HEK293 (cell line): Measurements from ENCODE around the gene PFAS.
A peak's percentile ranks its signal among the peaks of the same experiment; 100 is the strongest.

Source experiments
- AEBP2 ChIP-seq: fragments of 450-650 bp; formaldehyde crosslinking; IDR thresholded peaks from 2 replicates; pipeline ENCODE4 v1.5.1; 2016; ENCODE audit warnings: missing biosample characterization, missing genetic modification characterization, borderline replicate concordance
- ELK4 ChIP-seq: IDR thresholded peaks from 2 replicates; pipeline ENCODE4 v1.6.1; 2011; ENCODE audit warnings: mild to moderate bottlenecking, low read depth, low read length, borderline replicate concordance
- HOXA7 ChIP-seq: sonication (generic); formaldehyde crosslinking; IDR thresholded peaks from 2 replicates; pipeline ENCODE4 v1.8.1; 2022; ENCODE audit warnings: missing genetic modification reagents, borderline replicate concordance
- IKZF3 ChIP-seq: fragments of 450-650 bp; IDR thresholded peaks from 2 replicates; pipeline ENCODE4 v1.5.0; 2018; ENCODE audit warnings: missing biosample characterization, mild to moderate bottlenecking, missing genetic modification characterization, moderate library complexity
- PRDM2 ChIP-seq: fragments of 450-650 bp; formaldehyde crosslinking; IDR thresholded peaks from 2 replicates; pipeline ENCODE4 v1.5.1; 2016; ENCODE audit warnings: missing biosample characterization, missing genetic modification characterization, borderline replicate concordance
- SP7 ChIP-seq: fragments of 450-650 bp; formaldehyde crosslinking; IDR thresholded peaks from 2 replicates; pipeline ENCODE4 v1.5.1; 2016; ENCODE audit warnings: missing biosample characterization, missing genetic modification characterization
- YY1 ChIP-seq: fragments of 450-650 bp; formaldehyde crosslinking; IDR thresholded peaks from 2 replicates; pipeline ENCODE4 v1.5.1; 2018; ENCODE audit warnings: missing biosample characterization, missing genetic modification characterization
- YY2 ChIP-seq: fragments of 450-650 bp; formaldehyde crosslinking; IDR thresholded peaks from 2 replicates; pipeline ENCODE4 v1.5.1; 2016; ENCODE audit warnings: missing biosample characterization, missing genetic modification characterization
- ZFHX2 ChIP-seq: fragments of 450-650 bp; formaldehyde crosslinking; conservative IDR thresholded peaks from 2 replicates; pipeline ENCODE4 v1.5.1; 2016; ENCODE audit warnings: missing biosample characterization, missing genetic modification characterization
- ZFP41 ChIP-seq: fragments of 450-650 bp; formaldehyde crosslinking; IDR thresholded peaks from 2 replicates; pipeline ENCODE4 v1.5.1; 2016; ENCODE audit warnings: missing biosample characterization, missing genetic modification characterization, borderline replicate concordance
- ZNF133 ChIP-seq: fragments of 450-650 bp; formaldehyde crosslinking; IDR thresholded peaks from 2 replicates; pipeline ENCODE4 v1.5.1; 2016; ENCODE audit warnings: missing biosample characterization, missing genetic modification characterization
- ZNF19 ChIP-seq: fragments of 450-650 bp; formaldehyde crosslinking; IDR thresholded peaks from 2 replicates; pipeline ENCODE4; 2016; ENCODE audit warnings: missing biosample characterization, missing genetic modification characterization, low read depth
- ZNF211 ChIP-seq: fragments of 450-650 bp; formaldehyde crosslinking; IDR thresholded peaks from 2 replicates; pipeline ENCODE4 v1.5.1; 2016; ENCODE audit warnings: low read depth, missing biosample characterization, missing genetic modification characterization
- ZNF292 ChIP-seq: fragments of 450-650 bp; formaldehyde crosslinking; IDR thresholded peaks from 2 replicates; pipeline ENCODE4 v1.5.1; 2016; ENCODE audit warnings: low read depth, missing biosample characterization, missing genetic modification characterization, borderline replicate concordance
- ZNF394 ChIP-seq: fragments of 450-650 bp; formaldehyde crosslinking; IDR thresholded peaks from 2 replicates; pipeline ENCODE4 v1.5.1; 2016; ENCODE audit warnings: missing biosample characterization, missing genetic modification characterization, mild to moderate bottlenecking, moderate library complexity, borderline replicate concordance
- ZNF555 ChIP-seq: fragments of 450-650 bp; formaldehyde crosslinking; conservative IDR thresholded peaks from 2 replicates; pipeline ENCODE4 v1.5.1; 2017; ENCODE audit warnings: missing biosample characterization, mild to moderate bottlenecking, missing genetic modification characterization, inconsistent platforms
- ZNF585B ChIP-seq: fragments of 450-650 bp; formaldehyde crosslinking; IDR thresholded peaks from 2 replicates; pipeline ENCODE4 v1.5.1; 2016; ENCODE audit warnings: missing biosample characterization, missing genetic modification characterization
- ZNF670 ChIP-seq: fragments of 450-650 bp; formaldehyde crosslinking; IDR thresholded peaks from 2 replicates; pipeline ENCODE4 v1.5.1; 2016; ENCODE audit warnings: missing biosample characterization, missing genetic modification characterization, low read depth
- ZNF701 ChIP-seq: fragments of 450-650 bp; formaldehyde crosslinking; IDR thresholded peaks from 2 replicates; pipeline ENCODE4 v1.5.1; 2016; ENCODE audit warnings: missing biosample characterization, missing genetic modification characterization
- ZNF785 ChIP-seq: fragments of 450-650 bp; formaldehyde crosslinking; IDR thresholded peaks from 2 replicates; pipeline ENCODE4 v1.5.1; 2016; ENCODE audit warnings: missing biosample characterization, missing genetic modification characterization
- TF ChIP-seq, protein P1 (sequence below): fragments of 450-650 bp; formaldehyde crosslinking; IDR thresholded peaks from 2 replicates; pipeline ENCODE4 v1.5.1; 2017; ENCODE audit warnings: missing biosample characterization, missing genetic modification characterization
- TF ChIP-seq, protein P2 (sequence below): fragments of 450-650 bp; formaldehyde crosslinking; IDR thresholded peaks from 2 replicates; pipeline ENCODE4 v1.5.1; 2016; ENCODE audit warnings: missing biosample characterization, missing genetic modification characterization
- TF ChIP-seq, protein P3 (sequence below): fragments of 450-650 bp; formaldehyde crosslinking; IDR thresholded peaks from 2 replicates; pipeline ENCODE4 v1.5.1; 2017; ENCODE audit warnings: missing biosample characterization, missing genetic modification characterization
- TF ChIP-seq, protein P4 (sequence below): fragments of 450-650 bp; formaldehyde crosslinking; IDR thresholded peaks from 2 replicates; pipeline ENCODE4 v1.5.1; 2016; ENCODE audit warnings: missing biosample characterization, missing genetic modification characterization

Gene PFAS

DNA sequence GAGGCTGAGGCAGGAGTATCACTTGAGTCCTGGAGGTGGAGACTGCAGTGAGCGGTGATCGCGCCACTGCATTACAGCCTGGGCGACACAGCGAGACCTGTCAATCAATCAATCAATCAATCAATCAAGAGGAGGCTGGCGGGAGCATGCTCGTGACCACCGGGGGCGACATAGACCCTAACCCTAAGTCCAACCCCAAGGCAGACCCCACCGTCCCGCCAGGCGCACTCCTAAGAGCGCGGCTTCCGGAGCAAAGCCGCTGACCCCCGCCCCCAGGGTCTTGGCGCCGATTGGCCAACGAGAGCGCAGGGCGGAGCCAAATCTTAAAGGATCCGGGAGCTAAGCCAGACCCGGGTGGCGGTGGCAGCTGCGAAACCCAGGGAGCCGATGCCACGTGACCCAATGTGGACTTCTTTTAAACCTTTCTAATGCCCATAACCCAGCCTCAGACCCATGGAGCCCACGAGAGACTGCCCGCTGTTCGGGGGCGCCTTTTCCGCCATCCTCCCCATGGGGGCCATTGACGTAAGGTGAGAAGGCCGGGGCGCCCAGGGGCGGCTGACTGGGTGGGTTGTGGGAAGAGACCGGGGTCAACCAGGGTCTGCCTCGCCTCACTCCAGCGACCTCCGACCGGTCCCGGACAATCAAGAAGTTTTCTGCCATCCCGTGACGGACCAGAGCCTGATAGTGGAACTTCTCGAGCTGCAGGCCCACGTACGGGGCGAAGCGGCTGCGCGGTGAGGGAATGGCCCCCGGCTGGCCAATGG lies 39.4 kb downstream of the PFAS start, which contains the start of gene RANGRF (continued):
- no peak for TF ChIP-seq PRDM2
- no peak for TF ChIP-seq ZNF394 (tag by site-specific recombination)
- TF ChIP-seq ZNF585B = no peak
- TF ChIP-seq HOXA7 = no peak
- no peak for TF ChIP-seq ZNF555 (tag by site-specific recombination)
- no peak for TF ChIP-seq ZNF670
- no peak for TF ChIP-seq IKZF3 (tag by site-specific recombination)
- TF ChIP-seq ELK4 = no peak; the same call in 1 of the 2 replicates
- peak; percentile 81 for TF ChIP-seq SP7 (tag by site-specific recombination)
- TF ChIP-seq ZNF785 (tag by site-specific recombination) = no peak
- TF ChIP-seq, protein P1, sequence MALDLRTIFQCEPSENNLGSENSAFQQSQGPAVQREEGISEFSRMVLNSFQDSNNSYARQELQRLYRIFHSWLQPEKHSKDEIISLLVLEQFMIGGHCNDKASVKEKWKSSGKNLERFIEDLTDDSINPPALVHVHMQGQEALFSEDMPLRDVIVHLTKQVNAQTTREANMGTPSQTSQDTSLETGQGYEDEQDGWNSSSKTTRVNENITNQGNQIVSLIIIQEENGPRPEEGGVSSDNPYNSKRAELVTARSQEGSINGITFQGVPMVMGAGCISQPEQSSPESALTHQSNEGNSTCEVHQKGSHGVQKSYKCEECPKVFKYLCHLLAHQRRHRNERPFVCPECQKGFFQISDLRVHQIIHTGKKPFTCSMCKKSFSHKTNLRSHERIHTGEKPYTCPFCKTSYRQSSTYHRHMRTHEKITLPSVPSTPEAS (tag by site-specific recombination) = peak; percentile 10; the same call in 1 of the 2 replicates
- TF ChIP-seq, protein P2, sequence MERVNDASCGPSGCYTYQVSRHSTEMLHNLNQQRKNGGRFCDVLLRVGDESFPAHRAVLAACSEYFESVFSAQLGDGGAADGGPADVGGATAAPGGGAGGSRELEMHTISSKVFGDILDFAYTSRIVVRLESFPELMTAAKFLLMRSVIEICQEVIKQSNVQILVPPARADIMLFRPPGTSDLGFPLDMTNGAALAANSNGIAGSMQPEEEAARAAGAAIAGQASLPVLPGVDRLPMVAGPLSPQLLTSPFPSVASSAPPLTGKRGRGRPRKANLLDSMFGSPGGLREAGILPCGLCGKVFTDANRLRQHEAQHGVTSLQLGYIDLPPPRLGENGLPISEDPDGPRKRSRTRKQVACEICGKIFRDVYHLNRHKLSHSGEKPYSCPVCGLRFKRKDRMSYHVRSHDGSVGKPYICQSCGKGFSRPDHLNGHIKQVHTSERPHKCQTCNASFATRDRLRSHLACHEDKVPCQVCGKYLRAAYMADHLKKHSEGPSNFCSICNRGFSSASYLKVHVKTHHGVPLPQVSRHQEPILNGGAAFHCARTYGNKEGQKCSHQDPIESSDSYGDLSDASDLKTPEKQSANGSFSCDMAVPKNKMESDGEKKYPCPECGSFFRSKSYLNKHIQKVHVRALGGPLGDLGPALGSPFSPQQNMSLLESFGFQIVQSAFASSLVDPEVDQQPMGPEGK (tag by site-specific recombination) = peak; percentile 90
- TF ChIP-seq ZNF292 (tag by site-specific recombination) = no peak
- no peak for TF ChIP-seq ZNF211 (tag by site-specific recombination)
- no peak for TF ChIP-seq AEBP2
- TF ChIP-seq, protein P3, sequence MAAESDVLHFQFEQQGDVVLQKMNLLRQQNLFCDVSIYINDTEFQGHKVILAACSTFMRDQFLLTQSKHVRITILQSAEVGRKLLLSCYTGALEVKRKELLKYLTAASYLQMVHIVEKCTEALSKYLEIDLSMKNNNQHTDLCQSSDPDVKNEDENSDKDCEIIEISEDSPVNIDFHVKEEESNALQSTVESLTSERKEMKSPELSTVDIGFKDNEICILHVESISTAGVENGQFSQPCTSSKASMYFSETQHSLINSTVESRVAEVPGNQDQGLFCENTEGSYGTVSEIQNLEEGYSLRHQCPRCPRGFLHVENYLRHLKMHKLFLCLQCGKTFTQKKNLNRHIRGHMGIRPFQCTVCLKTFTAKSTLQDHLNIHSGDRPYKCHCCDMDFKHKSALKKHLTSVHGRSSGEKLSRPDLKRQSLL (tag by site-specific recombination) = peak; percentile 86
- TF ChIP-seq ZFP41 (tag by site-specific recombination) = no peak
- no peak for TF ChIP-seq ZNF701
- TF ChIP-seq, protein P4, sequence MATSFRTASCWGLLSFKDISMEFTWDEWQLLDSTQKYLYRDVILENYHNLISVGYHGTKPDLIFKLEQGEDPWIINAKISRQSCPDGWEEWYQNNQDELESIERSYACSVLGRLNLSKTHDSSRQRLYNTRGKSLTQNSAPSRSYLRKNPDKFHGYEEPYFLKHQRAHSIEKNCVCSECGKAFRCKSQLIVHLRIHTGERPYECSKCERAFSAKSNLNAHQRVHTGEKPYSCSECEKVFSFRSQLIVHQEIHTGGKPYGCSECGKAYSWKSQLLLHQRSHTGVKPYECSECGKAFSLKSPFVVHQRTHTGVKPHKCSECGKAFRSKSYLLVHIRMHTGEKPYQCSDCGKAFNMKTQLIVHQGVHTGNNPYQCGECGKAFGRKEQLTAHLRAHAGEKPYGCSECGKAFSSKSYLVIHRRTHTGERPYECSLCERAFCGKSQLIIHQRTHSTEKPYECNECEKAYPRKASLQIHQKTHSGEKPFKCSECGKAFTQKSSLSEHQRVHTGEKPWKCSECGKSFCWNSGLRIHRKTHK = no peak
- TF ChIP-seq YY2 (tag by site-specific recombination) = peak; percentile 46; the same call in 1 of the 2 replicates
- TF ChIP-seq ZNF133 (tag by site-specific recombination) = no peak
- TF ChIP-seq YY1 = peak; percentile 85
- TF ChIP-seq ZNF19 (tag by site-specific recombination) = no peak
- peak; percentile 63 for TF ChIP-seq ZFHX2 (tag by site-specific recombination)
